GM23338 (cell line): ENCODE results near the gene C11orf21. TPM values are rescaled to one million over a fixed set of nuclear protein-coding genes. Genes with fewer than 3 reads are reported as not detected.

Source experiments
- ATAC-seq: fragments of 200-7000 bp; cut with Tn5 transposase; 3 replicates; pipeline ENCODE4 v1.9.1; 2020
- DNase-seq: peaks from one replicate; pipeline ENCODE4 v3.0.0-alpha.2; 2015; ENCODE audit warnings: low spot score
- H2AFZ ChIP-seq: fragments of 200-600 bp; sonication (generic); 2 replicates; pipeline ENCODE4 v1.8.0; 2016; ENCODE audit warnings: antibody characterized with exemption, mild to moderate bottlenecking, moderate library complexity
- H3F3A ChIP-seq: fragments of 200-600 bp; sonication (generic); replicated peaks from 2 replicates; pipeline ENCODE4 v1.8.0; 2017; ENCODE audit warnings: antibody characterized with exemption, mixed run types, low read depth
- H3K27ac ChIP-seq: fragments of 200-600 bp; sonication (generic); 2 replicates; pipeline ENCODE4 v1.6.1; 2016; ENCODE audit warnings: low read depth
- H3K27me3 ChIP-seq: fragments of 200-600 bp; sonication (generic); 2 replicates; pipeline ENCODE4 v1.8.0; 2016; ENCODE audit warnings: mild to moderate bottlenecking, mixed run types, moderate library complexity; ENCODE audit not compliant: insufficient read depth
- H3K36me3 ChIP-seq: fragments of 200-600 bp; sonication (generic); 2 replicates; pipeline ENCODE4 v1.8.0; 2016; ENCODE audit warnings: mild to moderate bottlenecking; ENCODE audit not compliant: insufficient read depth
- H3K4me1 ChIP-seq: fragments of 200-600 bp; sonication (generic); 2 replicates; pipeline ENCODE4 v1.8.0; 2016; ENCODE audit warnings: mild to moderate bottlenecking, moderate library complexity; ENCODE audit not compliant: insufficient read depth
- H3K4me2 ChIP-seq: fragments of 200-600 bp; sonication (generic); 2 replicates; pipeline ENCODE4 v1.7.1; 2017; ENCODE audit warnings: mixed run types
- H3K4me3 ChIP-seq: fragments of 200-600 bp; sonication (generic); 2 replicates; pipeline ENCODE4 v1.6.1; 2016; ENCODE audit warnings: mixed run types
- H3K79me2 ChIP-seq: fragments of 200-600 bp; sonication (generic); replicated peaks from 2 replicates; pipeline ENCODE4 v1.8.0; 2017; ENCODE audit warnings: mild to moderate bottlenecking; ENCODE audit not compliant: insufficient read depth
- H3K9me2 ChIP-seq: fragments of 200-600 bp; sonication (generic); 2 replicates; pipeline ENCODE4 v1.8.0; 2017; ENCODE audit not compliant: insufficient read depth
- H4K20me1 ChIP-seq: fragments of 200-600 bp; sonication (generic); replicated peaks from 2 replicates; pipeline ENCODE4 v1.8.0; 2017; ENCODE audit warnings: mild to moderate bottlenecking; ENCODE audit not compliant: insufficient read depth
- H3K27ac Mint-ChIP-seq: 2 replicates; pipeline ENCODE4 v1.8.0; 2020; ENCODE audit warnings: inconsistent platforms, mild to moderate bottlenecking, moderate library complexity, mixed read lengths
- H3K27me3 Mint-ChIP-seq: 3 replicates; pipeline ENCODE4 v1.8.0; 2022; ENCODE audit warnings: low read depth, mild to moderate bottlenecking, moderate library complexity, mixed read lengths, inconsistent platforms; ENCODE audit not compliant: insufficient read depth, poor library complexity
- H3K36me3 Mint-ChIP-seq: 3 replicates; pipeline ENCODE4 v1.8.0; 2021; ENCODE audit warnings: low read depth, mild to moderate bottlenecking, inconsistent platforms, moderate library complexity, mixed read lengths
- H3K4me1 Mint-ChIP-seq: 3 replicates; pipeline ENCODE4 v1.8.0; 2020; ENCODE audit warnings: mild to moderate bottlenecking, inconsistent platforms, mixed read lengths
- H3K4me3 Mint-ChIP-seq: 3 replicates; pipeline ENCODE4 v1.8.0; 2021; ENCODE audit warnings: moderate library complexity, mild to moderate bottlenecking, inconsistent platforms, mixed read lengths
- H3K9me3 Mint-ChIP-seq: 3 replicates; pipeline ENCODE4 v1.8.0; 2020; ENCODE audit warnings: moderate library complexity, mild to moderate bottlenecking, inconsistent platforms, mixed read lengths
- CREB1 ChIP-seq: fragments of 250-450 bp; sonication (Bioruptor Pico); IDR thresholded peaks from 2 replicates; pipeline ENCODE4 v1.5.0; 2020; ENCODE audit warnings: low read depth, mild to moderate bottlenecking, moderate library complexity
- EZH2 ChIP-seq: fragments of 200-600 bp; sonication (generic); IDR thresholded peaks from one replicate; pipeline ENCODE4 v1.8.0; 2017; ENCODE audit warnings: antibody characterized with exemption, mild to moderate bottlenecking, low read depth; ENCODE audit not compliant: unreplicated experiment
- EZH2phosphoT487 ChIP-seq: fragments of 200-600 bp; sonication (generic); IDR thresholded peaks from one replicate; pipeline ENCODE4 v1.8.1; 2018; ENCODE audit warnings: antibody characterized with exemption; ENCODE audit not compliant: unreplicated experiment
- JUNB ChIP-seq: IDR thresholded peaks from one replicate; pipeline ENCODE4 v1.6.1; 2016; ENCODE audit warnings: antibody characterized with exemption; ENCODE audit not compliant: unreplicated experiment
- NANOG ChIP-seq: IDR thresholded peaks from 2 replicates; pipeline ENCODE4 v1.6.1; 2016; ENCODE audit warnings: antibody characterized with exemption, borderline replicate concordance
- POLR2AphosphoS5 ChIP-seq: IDR thresholded peaks from 2 replicates; pipeline ENCODE4 v1.6.1; 2016; ENCODE audit warnings: antibody characterized with exemption, low read depth
- STAT1 ChIP-seq: IDR thresholded peaks from one replicate; pipeline ENCODE4 v1.6.1; 2016; ENCODE audit warnings: antibody characterized with exemption; ENCODE audit not compliant: unreplicated experiment
- ZNF114 ChIP-seq: fragments of 250-450 bp; sonication (Bioruptor Pico); IDR thresholded peaks from 2 replicates; pipeline ENCODE4 v1.5.0; 2020; ENCODE audit warnings: mild to moderate bottlenecking, moderate library complexity
- ZNF331 ChIP-seq: fragments of 250-450 bp; sonication (Bioruptor Pico); IDR thresholded peaks from 2 replicates; pipeline ENCODE4 v1.5.0; 2020; ENCODE audit warnings: low read depth, mild to moderate bottlenecking, moderate library complexity
- polyA plus RNA-seq: library from polyadenylated mRNA; unstranded; fragments of >200 nt; fragmentation: Nextera tagmentation; extraction: Ambion mirVana; gene quantifications from 2 replicates; pipeline ENCODE4 v1.2.1, GENCODE V29; 2016
- total RNA-seq: library from RNA; depleted of rRNA; stranded (reverse); fragments of >200 nt; shearing (Covaris generic); gene quantifications from 2 replicates; pipeline ENCODE4 v1.2.3, GENCODE V29; 2014
- TF ChIP-seq, protein P1 (sequence below): IDR thresholded peaks from 2 replicates; pipeline ENCODE4 v1.6.1; 2016; ENCODE audit warnings: antibody characterized with exemption
- TF ChIP-seq, protein P2 (sequence below), 2 experiments: fragments of 200-600 bp in 1 of 2; sonication (generic) in 1 of 2; conservative IDR thresholded peaks; 2 replicates each; pipeline versions ENCODE4 v1.5.1 to v1.6.1; 2016 to 2017; ENCODE audit warnings: antibody characterized with exemption in 2 of 2, low read depth in 2 of 2, mild to moderate bottlenecking in 2 of 2, moderate library complexity in 1 of 2
- TF ChIP-seq, protein P3 (sequence below): IDR thresholded peaks from one replicate; pipeline ENCODE4 v1.6.1; 2018; ENCODE audit warnings: antibody characterized with exemption; ENCODE audit not compliant: unreplicated experiment
- TF ChIP-seq, protein P4 (sequence below): fragments of 250-450 bp; sonication (Bioruptor Pico); IDR thresholded peaks from 2 replicates; pipeline ENCODE4 v1.5.0; 2020; ENCODE audit warnings: mild to moderate bottlenecking, moderate library complexity

Gene C11orf21
- total and polyA plus RNA-seq, 2 experiments from 2014 or later: not detected

DNA sequence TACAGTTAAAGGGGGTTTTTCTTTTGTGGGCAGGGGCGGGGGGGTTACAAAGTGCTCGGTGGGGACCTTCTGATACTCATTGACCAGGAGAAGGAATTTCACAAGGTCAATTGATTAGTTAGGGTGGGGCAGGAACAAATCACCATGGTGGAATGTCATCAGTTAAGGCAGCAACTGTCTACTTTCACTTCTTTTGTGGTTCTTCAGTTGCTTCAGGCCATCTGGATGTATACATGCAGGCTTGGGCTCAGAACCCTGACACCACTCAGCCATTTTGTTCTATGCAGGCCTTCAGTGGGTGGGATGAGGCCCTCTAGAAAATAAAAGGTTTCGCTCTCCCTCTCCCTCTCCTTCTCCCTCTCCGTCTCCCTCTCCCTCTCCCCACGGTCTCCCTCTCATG lies 29.7 kb upstream of the C11orf21 start:
- no peak overlapping the region for H3K27ac Mint-ChIP-seq
- Histone ChIP-seq H3K79me2 (no peaks in the 10 kb centered on the region), H3K27ac (no peak overlapping the region), H3K9me2 (no peaks in the 10 kb centered on the region; the same call in 1 of the 2 replicates), H3K27me3 (no peaks in the 10 kb centered on the region), H3K4me2 (no peak overlapping the region), H3K4me1 (no peaks in the 10 kb centered on the region), H3F3A (no peaks in the 10 kb centered on the region), H3K4me3 (no peak overlapping the region), H4K20me1 (no peaks in the 10 kb centered on the region), H3K36me3 (no peaks in the 10 kb centered on the region; the same call in 1 of the 2 replicates), H2AFZ (no peak overlapping the region)
- peaks cover 9% of the 10 kb centered on the region for H3K27me3 Mint-ChIP-seq
- ATAC-seq: no peak
- TF ChIP-seq POLR2AphosphoS5: no peak
- TF ChIP-seq, protein P1, sequence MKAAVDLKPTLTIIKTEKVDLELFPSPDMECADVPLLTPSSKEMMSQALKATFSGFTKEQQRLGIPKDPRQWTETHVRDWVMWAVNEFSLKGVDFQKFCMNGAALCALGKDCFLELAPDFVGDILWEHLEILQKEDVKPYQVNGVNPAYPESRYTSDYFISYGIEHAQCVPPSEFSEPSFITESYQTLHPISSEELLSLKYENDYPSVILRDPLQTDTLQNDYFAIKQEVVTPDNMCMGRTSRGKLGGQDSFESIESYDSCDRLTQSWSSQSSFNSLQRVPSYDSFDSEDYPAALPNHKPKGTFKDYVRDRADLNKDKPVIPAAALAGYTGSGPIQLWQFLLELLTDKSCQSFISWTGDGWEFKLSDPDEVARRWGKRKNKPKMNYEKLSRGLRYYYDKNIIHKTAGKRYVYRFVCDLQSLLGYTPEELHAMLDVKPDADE: no peak
- no peak for TF ChIP-seq JUNB
- TF ChIP-seq EZH2: no peak
- no peak for TF ChIP-seq STAT1
- no peak for TF ChIP-seq CREB1 (CRISPR knock-in tag)
- TF ChIP-seq, protein P2, sequence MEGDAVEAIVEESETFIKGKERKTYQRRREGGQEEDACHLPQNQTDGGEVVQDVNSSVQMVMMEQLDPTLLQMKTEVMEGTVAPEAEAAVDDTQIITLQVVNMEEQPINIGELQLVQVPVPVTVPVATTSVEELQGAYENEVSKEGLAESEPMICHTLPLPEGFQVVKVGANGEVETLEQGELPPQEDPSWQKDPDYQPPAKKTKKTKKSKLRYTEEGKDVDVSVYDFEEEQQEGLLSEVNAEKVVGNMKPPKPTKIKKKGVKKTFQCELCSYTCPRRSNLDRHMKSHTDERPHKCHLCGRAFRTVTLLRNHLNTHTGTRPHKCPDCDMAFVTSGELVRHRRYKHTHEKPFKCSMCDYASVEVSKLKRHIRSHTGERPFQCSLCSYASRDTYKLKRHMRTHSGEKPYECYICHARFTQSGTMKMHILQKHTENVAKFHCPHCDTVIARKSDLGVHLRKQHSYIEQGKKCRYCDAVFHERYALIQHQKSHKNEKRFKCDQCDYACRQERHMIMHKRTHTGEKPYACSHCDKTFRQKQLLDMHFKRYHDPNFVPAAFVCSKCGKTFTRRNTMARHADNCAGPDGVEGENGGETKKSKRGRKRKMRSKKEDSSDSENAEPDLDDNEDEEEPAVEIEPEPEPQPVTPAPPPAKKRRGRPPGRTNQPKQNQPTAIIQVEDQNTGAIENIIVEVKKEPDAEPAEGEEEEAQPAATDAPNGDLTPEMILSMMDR (conservative IDR thresholded peaks at IDR 0.05; ENCODE audit: low read depth in 2 of 2): no peak
- TF ChIP-seq, protein P3, sequence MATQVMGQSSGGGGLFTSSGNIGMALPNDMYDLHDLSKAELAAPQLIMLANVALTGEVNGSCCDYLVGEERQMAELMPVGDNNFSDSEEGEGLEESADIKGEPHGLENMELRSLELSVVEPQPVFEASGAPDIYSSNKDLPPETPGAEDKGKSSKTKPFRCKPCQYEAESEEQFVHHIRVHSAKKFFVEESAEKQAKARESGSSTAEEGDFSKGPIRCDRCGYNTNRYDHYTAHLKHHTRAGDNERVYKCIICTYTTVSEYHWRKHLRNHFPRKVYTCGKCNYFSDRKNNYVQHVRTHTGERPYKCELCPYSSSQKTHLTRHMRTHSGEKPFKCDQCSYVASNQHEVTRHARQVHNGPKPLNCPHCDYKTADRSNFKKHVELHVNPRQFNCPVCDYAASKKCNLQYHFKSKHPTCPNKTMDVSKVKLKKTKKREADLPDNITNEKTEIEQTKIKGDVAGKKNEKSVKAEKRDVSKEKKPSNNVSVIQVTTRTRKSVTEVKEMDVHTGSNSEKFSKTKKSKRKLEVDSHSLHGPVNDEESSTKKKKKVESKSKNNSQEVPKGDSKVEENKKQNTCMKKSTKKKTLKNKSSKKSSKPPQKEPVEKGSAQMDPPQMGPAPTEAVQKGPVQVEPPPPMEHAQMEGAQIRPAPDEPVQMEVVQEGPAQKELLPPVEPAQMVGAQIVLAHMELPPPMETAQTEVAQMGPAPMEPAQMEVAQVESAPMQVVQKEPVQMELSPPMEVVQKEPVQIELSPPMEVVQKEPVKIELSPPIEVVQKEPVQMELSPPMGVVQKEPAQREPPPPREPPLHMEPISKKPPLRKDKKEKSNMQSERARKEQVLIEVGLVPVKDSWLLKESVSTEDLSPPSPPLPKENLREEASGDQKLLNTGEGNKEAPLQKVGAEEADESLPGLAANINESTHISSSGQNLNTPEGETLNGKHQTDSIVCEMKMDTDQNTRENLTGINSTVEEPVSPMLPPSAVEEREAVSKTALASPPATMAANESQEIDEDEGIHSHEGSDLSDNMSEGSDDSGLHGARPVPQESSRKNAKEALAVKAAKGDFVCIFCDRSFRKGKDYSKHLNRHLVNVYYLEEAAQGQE: no peak
- no peak for TF ChIP-seq ZNF331 (CRISPR knock-in tag)
- no peak for TF ChIP-seq NANOG
- TF ChIP-seq, protein P4, sequence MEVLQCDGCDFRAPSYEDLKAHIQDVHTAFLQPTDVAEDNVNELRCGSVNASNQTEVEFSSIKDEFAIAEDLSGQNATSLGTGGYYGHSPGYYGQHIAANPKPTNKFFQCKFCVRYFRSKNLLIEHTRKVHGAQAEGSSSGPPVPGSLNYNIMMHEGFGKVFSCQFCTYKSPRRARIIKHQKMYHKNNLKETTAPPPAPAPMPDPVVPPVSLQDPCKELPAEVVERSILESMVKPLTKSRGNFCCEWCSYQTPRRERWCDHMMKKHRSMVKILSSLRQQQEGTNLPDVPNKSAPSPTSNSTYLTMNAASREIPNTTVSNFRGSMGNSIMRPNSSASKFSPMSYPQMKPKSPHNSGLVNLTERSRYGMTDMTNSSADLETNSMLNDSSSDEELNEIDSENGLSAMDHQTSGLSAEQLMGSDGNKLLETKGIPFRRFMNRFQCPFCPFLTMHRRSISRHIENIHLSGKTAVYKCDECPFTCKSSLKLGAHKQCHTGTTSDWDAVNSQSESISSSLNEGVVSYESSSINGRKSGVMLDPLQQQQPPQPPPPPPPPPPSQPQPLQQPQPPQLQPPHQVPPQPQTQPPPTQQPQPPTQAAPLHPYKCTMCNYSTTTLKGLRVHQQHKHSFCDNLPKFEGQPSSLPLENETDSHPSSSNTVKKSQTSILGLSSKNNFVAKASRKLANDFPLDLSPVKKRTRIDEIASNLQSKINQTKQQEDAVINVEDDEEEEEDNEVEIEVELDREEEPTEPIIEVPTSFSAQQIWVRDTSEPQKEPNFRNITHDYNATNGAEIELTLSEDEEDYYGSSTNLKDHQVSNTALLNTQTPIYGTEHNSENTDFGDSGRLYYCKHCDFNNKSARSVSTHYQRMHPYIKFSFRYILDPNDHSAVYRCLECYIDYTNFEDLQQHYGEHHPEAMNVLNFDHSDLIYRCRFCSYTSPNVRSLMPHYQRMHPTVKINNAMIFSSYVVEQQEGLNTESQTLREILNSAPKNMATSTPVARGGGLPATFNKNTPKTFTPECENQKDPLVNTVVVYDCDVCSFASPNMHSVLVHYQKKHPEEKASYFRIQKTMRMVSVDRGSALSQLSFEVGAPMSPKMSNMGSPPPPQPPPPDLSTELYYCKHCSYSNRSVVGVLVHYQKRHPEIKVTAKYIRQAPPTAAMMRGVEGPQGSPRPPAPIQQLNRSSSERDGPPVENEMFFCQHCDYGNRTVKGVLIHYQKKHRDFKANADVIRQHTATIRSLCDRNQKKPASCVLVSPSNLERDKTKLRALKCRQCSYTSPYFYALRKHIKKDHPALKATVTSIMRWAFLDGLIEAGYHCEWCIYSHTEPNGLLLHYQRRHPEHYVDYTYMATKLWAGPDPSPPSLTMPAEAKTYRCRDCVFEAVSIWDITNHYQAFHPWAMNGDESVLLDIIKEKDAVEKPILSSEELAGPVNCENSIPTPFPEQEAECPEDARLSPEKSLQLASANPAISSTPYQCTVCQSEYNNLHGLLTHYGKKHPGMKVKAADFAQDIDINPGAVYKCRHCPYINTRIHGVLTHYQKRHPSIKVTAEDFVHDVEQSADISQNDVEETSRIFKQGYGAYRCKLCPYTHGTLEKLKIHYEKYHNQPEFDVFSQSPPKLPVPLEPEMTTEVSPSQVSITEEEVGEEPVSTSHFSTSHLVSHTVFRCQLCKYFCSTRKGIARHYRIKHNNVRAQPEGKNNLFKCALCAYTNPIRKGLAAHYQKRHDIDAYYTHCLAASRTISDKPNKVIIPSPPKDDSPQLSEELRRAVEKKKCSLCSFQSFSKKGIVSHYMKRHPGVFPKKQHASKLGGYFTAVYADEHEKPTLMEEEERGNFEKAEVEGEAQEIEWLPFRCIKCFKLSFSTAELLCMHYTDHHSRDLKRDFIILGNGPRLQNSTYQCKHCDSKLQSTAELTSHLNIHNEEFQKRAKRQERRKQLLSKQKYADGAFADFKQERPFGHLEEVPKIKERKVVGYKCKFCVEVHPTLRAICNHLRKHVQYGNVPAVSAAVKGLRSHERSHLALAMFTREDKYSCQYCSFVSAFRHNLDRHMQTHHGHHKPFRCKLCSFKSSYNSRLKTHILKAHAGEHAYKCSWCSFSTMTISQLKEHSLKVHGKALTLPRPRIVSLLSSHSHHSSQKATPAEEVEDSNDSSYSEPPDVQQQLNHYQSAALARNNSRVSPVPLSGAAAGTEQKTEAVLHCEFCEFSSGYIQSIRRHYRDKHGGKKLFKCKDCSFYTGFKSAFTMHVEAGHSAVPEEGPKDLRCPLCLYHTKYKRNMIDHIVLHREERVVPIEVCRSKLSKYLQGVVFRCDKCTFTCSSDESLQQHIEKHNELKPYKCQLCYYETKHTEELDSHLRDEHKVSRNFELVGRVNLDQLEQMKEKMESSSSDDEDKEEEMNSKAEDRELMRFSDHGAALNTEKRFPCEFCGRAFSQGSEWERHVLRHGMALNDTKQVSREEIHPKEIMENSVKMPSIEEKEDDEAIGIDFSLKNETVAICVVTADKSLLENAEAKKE (CRISPR knock-in tag): no peak
- no peak for TF ChIP-seq EZH2phosphoT487
- no peak for TF ChIP-seq ZNF114
- peaks cover 9% of the 10 kb centered on the region; the same call in 2 of the 3 replicates for H3K36me3 Mint-ChIP-seq
- no peaks in the 10 kb centered on the region for H3K4me1 Mint-ChIP-seq
- peaks cover 15% of the 10 kb centered on the region for H3K9me3 Mint-ChIP-seq
- no peak for DNase-seq
- H3K4me3 Mint-ChIP-seq: no peak overlapping the region
